Measurements from ENCODE around the gene SH2D6.

Gene SH2D6

GRCh38 chr2:85425588-85425987, 7.1 kb downstream of the SH2D6 start:
- TF ChIP-seq GATA2 (IDR thresholded peaks at IDR 0.05; ENCODE audit: low read depth, low read length), result no peak
- TF ChIP-seq GATA3 (IDR thresholded peaks at IDR 0.05; ENCODE audit: low read depth, low read length), result no peak

DNA sequence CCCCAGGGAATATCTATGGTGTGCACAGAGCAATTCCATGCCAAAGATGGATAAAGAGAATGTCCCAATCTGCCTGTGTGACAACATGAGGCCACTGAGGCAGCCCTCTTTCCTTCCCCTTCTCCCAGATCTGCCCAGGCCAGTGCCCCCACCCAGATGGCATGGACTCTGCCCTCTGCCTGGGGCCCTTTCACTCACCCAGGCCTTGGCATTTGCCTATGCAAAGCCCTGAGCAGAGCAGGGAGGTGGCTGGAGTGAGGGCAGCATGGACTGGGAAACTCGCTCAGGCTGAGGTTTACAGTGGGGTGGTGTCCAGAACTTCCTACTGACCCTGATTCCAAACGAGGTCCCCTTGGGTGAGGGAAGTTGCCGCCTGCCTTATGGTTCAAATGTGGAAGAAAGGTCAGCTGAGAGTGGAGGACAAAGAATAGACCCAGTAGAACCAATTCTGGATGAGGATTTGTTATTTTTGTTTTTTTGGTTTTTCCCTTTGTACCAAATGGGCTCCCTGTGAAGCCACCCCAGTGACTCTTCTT, 8.9 kb downstream of the SH2D6 start:
- TF ChIP-seq GATA3 (IDR thresholded peaks at IDR 0.05; ENCODE audit: low read depth, low read length) (no peak), GATA2 (IDR thresholded peaks at IDR 0.05; ENCODE audit: low read depth, low read length) (no peak)

DNA sequence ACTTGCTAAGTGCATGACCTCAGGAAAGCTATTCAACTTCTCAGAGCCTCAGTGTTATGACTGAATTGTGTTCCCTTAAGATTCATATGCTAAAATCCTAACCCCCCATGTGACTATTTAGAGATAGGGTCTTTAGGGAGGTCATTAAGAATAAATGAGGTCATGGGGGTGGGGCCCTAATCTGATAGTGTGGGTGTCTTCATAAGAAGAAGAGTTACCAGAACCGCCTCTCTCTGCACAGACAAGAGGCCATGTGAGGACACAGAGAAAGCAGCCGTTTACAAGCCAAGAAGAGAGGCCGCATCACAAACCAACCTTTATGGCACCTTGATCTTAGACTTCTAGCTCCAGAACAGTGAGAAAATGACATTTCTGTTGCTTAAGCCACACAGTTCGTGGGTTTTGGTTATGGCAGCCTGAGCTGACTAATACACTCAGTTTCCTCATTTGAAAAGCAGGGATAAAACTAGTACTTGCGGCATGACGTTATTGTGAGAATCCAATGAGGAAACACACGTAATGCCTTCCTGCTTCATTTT, 9.9 kb downstream of the SH2D6 start:
- TF ChIP-seq GATA2 (IDR thresholded peaks at IDR 0.05; ENCODE audit: low read depth, low read length) (no peak), GATA3 (IDR thresholded peaks at IDR 0.05; ENCODE audit: low read depth, low read length) (no peak)

DNA sequence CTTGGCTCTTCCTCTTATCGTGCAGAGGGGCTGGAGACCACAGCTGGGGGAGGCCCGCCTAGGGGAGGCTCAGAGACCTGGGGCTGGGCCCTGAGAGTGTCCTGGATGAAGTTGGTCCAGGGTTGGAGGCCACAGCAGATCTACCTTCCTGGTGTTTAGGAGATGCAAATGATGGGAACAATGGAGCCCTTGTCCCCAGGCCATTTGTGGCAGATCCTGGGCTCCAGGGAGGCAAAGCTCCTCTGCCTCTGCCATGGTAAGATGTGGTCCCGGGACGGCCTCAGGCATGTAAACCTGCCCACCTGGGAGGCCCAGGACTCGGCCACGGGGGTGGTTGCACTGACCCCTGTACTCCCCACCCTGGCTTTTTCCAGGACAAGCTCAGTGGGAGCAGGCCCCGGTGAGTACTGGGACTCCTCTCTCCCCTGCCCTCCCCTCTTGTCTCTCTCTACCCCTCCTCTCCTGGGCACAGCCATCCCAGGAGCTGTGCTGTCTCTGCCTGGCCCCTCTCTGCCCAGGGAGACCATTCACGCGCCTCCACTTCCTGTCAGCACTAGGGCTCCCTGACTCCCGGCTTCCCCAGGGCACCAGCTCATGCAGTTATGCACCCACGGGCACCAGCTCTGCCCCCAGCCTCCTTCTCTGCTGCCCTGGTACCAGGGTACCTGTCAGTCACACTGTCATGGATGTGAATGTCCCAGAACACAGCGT, 10.9 kb downstream of the SH2D6 start:
- no peak for TF ChIP-seq GATA2 (IDR thresholded peaks at IDR 0.05; ENCODE audit: low read depth, low read length)
- no peak for TF ChIP-seq GATA3 (IDR thresholded peaks at IDR 0.05; ENCODE audit: low read depth, low read length)

- TF ChIP-seq GATA3 (IDR thresholded peaks at IDR 0.05; ENCODE audit: low read depth, low read length) (no peak), GATA2 (IDR thresholded peaks at IDR 0.05; ENCODE audit: low read depth, low read length) (no peak)
Observed at GRCh38 chr2:85429924-85430289, 11.4 kb downstream of the SH2D6 start.

- TF ChIP-seq GATA3 (IDR thresholded peaks at IDR 0.05; ENCODE audit: low read depth, low read length) (no peak), GATA2 (IDR thresholded peaks at IDR 0.05; ENCODE audit: low read depth, low read length) (no peak)
Observed at GRCh38 chr2:85430752-85431569, 12.4 kb downstream of the SH2D6 start.

DNA sequence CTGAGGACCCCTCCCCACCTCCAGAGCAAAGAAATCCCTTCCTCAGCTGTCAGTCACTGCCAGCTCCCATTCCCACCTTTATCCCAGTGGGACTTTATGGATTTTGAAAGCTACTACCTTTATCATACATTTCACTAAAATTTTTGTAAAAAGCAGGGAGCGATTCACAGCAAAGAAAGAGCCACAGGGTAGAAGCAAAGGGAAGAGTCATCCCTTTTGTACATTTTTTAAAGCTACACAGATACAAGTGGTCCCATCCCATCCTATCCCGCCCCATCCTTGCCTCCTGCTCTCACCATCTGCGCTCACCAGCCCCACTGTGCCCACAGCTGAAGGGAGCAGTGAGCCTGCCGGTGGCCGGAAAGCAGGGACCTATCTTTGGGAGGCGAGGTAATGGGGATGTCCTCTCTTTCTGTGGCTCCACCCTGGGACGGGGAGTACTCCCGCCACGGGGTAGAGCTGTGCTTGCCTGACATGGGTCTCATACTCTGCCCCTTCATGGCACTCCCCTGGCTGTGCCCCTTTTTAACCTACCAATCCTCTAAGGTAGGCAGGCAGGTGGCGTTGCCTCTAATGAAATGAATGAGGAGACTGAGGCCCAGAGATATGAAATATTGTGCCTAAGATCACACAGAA, 13.2 kb downstream of the SH2D6 start:
- no peak for TF ChIP-seq GATA2 (IDR thresholded peaks at IDR 0.05; ENCODE audit: low read depth, low read length)
- TF ChIP-seq GATA3 (IDR thresholded peaks at IDR 0.05; ENCODE audit: low read depth, low read length), result no peak

- TF ChIP-seq GATA3 (IDR thresholded peaks at IDR 0.05; ENCODE audit: low read depth, low read length), result no peak
- no peak for TF ChIP-seq GATA2 (IDR thresholded peaks at IDR 0.05; ENCODE audit: low read depth, low read length)
Observed at GRCh38 chr2:85433511-85434089, 15.1 kb downstream of the SH2D6 start.

- TF ChIP-seq GATA2 (IDR thresholded peaks at IDR 0.05; ENCODE audit: low read depth, low read length) (no peak), GATA3 (IDR thresholded peaks at IDR 0.05; ENCODE audit: low read depth, low read length) (no peak)
Observed at GRCh38 chr2:85434696-85435095, 16.2 kb downstream of the SH2D6 start.

GRCh38 chr2:85435220-85435958, 16.9 kb downstream of the SH2D6 start:
- TF ChIP-seq GATA3 (IDR thresholded peaks at IDR 0.05; ENCODE audit: low read depth, low read length) (no peak), GATA2 (IDR thresholded peaks at IDR 0.05; ENCODE audit: low read depth, low read length) (no peak)

GRCh38 chr2:85435981-85436835, 17.7 kb downstream of the SH2D6 start:
- no peak for TF ChIP-seq GATA2 (IDR thresholded peaks at IDR 0.05; ENCODE audit: low read depth, low read length)
- no peak for TF ChIP-seq GATA3 (IDR thresholded peaks at IDR 0.05; ENCODE audit: low read depth, low read length)

DNA sequence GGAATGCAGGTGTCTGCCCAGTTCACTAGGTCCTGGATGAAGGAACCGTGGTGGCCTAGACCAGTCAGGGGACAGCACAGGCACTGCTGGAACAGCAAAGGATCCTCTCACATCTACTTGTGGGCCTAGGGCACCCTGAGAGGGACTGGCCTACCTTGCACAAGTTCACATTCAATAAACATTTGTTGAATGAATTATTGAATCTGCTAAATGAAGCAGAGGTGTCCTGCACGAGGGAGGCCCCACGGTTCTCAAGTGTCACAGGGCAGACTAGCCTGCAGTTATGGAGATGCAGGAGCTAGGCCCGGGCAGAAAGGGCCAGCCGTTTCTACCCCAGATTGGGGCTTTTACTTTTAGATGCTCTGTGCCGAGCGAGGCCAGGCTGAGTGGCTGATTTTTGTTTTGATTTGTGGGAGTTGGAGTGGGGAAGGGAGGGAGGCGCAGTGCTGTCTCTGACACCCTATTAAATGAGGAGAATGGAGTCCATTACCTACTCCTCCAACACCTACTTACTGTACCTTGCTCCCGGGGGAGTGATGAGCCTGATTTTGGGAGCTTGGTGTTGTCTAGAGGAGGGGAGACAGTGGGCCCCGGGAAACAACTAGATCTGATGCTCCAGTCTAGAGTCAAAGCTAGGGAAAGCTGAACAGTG, 18.4 kb downstream of the SH2D6 start:
- TF ChIP-seq GATA2 (IDR thresholded peaks at IDR 0.05; ENCODE audit: low read depth, low read length), result no peak
- TF ChIP-seq GATA3 (IDR thresholded peaks at IDR 0.05; ENCODE audit: low read depth, low read length), result no peak
